ENCODE data around the gene RHD. TPM values are rescaled to one million over a fixed set of nuclear protein-coding genes. Genes with fewer than 3 reads are reported as not detected.
A peak's percentile ranks its signal among the peaks of the same experiment; 100 is the strongest.
"Not testable (repeated sequence)": the region's sequence is repeated elsewhere in the genome, so short reads cannot be mapped to it uniquely, and the experiment has no call there.

RHD gene
- total RNA-seq, 5 donors from 2014 or later (not counting 1 experiment from before 2014, with no cell fraction given) = 0.13 to 0.19 TPM; not detected in 3

GRCh38 chr1:25327864-25328790 lies 55.8 kb downstream of the RHD start:
- H3K27ac Mint-ChIP-seq; H3K36me3 Mint-ChIP-seq; H3K27ac ChIP-seq (ENCODE audit: low read length); H3K4me1 ChIP-seq (ENCODE audit: control insufficient read depth in 1 of 2, extremely low read depth in 1 of 2, insufficient read depth in 2 of 2, low read length in 2 of 2); H3K4me3 Mint-ChIP-seq; H3K9me3 ChIP-seq; H3K36me3 ChIP-seq (ENCODE audit: control insufficient read depth in 2 of 2, extremely low read depth in 1 of 2, insufficient read depth in 1 of 2, low read length in 1 of 2); H3K27me3 ChIP-seq (replicated peaks in 1 of 2; ENCODE audit: control insufficient read depth in 2 of 2, extremely low read depth in 1 of 2, insufficient read depth in 2 of 2, low read length in 1 of 2); DNase-seq; H3K9me3 Mint-ChIP-seq; H3K4me3 ChIP-seq (ENCODE audit: control insufficient read depth in 1 of 2, extremely low read depth in 1 of 2, low read length in 1 of 2); H3K27me3 Mint-ChIP-seq: not testable (repeated sequence)
- WGBS (ENCODE audit: insufficient coverage) = no CpG with 5 or more reads among the region's 17 CpGs
- ATAC-seq (replicated peaks in 1 of 4) = peak; percentile 80 to 87 (median 85)
- peaks cover 15 to 35% (median 23%) of the 10 kb centered on the region in 3 donors for H3K4me1 Mint-ChIP-seq
- ChIA-PET CTCF (interaction anchor here in 1 of 2 donors (0.6 kb wide), 1 partner anchor 42 kb away, joined by 4 read pairs; no protein-coding TSS in a partner anchor), POLR2A (interaction anchor here in 1 of 2 donors (0.6 kb wide), 3 partner anchors 11 to 342 kb away, joined by 3 to 6 read pairs (median 4); no protein-coding TSS in a partner anchor)

- H3K4me3 ChIP-seq (ENCODE audit: control insufficient read depth in 1 of 2, extremely low read depth in 1 of 2, low read length in 1 of 2); H3K27me3 Mint-ChIP-seq; H3K4me3 Mint-ChIP-seq; H3K9me3 ChIP-seq; H3K36me3 ChIP-seq (ENCODE audit: control insufficient read depth in 2 of 2, extremely low read depth in 1 of 2, insufficient read depth in 1 of 2, low read length in 1 of 2); H3K36me3 Mint-ChIP-seq; H3K9me3 Mint-ChIP-seq; H3K27me3 ChIP-seq (replicated peaks in 1 of 2; ENCODE audit: control insufficient read depth in 2 of 2, extremely low read depth in 1 of 2, insufficient read depth in 2 of 2, low read length in 1 of 2); H3K27ac ChIP-seq (ENCODE audit: low read length); H3K4me1 ChIP-seq (ENCODE audit: control insufficient read depth in 1 of 2, extremely low read depth in 1 of 2, insufficient read depth in 2 of 2, low read length in 2 of 2); ATAC-seq (replicated peaks in 1 of 4); DNase-seq: not testable (repeated sequence)
- ChIA-PET CTCF (interaction anchor here in 1 of 2 donors (0.6 kb wide), 1 partner anchor 42 kb away, joined by 4 read pairs; no protein-coding TSS in a partner anchor), POLR2A (interaction anchor here in 1 of 2 donors (0.6 kb wide), 3 partner anchors 10 to 342 kb away, joined by 3 to 6 read pairs (median 4); no protein-coding TSS in a partner anchor)
- H3K27ac Mint-ChIP-seq = peak overlapping the region in 1 of 2 donors; percentile 64
- no CpG with 5 or more reads among the region's 4 CpGs for WGBS (ENCODE audit: insufficient coverage)
- peaks cover 21 to 41% (median 29%) of the 10 kb centered on the region in 3 donors for H3K4me1 Mint-ChIP-seq
These were observed 56.5 kb downstream of the RHD start for GRCh38 chr1:25328791-25329185.

GRCh38 chr1:25329336-25329735 lies 57.0 kb downstream of the RHD start:
- H3K27ac ChIP-seq (ENCODE audit: low read length); H3K9me3 ChIP-seq; H3K4me3 ChIP-seq (ENCODE audit: control insufficient read depth in 1 of 2, extremely low read depth in 1 of 2, low read length in 1 of 2); H3K36me3 ChIP-seq (ENCODE audit: control insufficient read depth in 2 of 2, extremely low read depth in 1 of 2, insufficient read depth in 1 of 2, low read length in 1 of 2); H3K27me3 Mint-ChIP-seq; H3K27me3 ChIP-seq (replicated peaks in 1 of 2; ENCODE audit: control insufficient read depth in 2 of 2, extremely low read depth in 1 of 2, insufficient read depth in 2 of 2, low read length in 1 of 2); H3K36me3 Mint-ChIP-seq; H3K9me3 Mint-ChIP-seq; DNase-seq; ATAC-seq (replicated peaks in 1 of 4); CTCF ChIA-PET; H3K4me1 ChIP-seq (ENCODE audit: control insufficient read depth in 1 of 2, extremely low read depth in 1 of 2, insufficient read depth in 2 of 2, low read length in 2 of 2): not testable (repeated sequence)
- peaks cover 24 to 47% (median 31%) of the 10 kb centered on the region in 3 donors for H3K4me1 Mint-ChIP-seq
- H3K4me3 Mint-ChIP-seq = peak overlapping the region in 2 of 3 donors; percentile 37 to 44
- H3K27ac Mint-ChIP-seq = peak overlapping the region; percentile 79 to 87
- POLR2A ChIA-PET = interaction anchor here in 1 of 2 donors (0.6 kb wide), 1 partner anchor 1993 kb away, joined by 10 read pairs; no protein-coding TSS in a partner anchor
- 92% methylated on average over 2 of the region's 5 CpGs for WGBS (ENCODE audit: insufficient coverage)

- H3K27me3 ChIP-seq (replicated peaks in 1 of 2; ENCODE audit: control insufficient read depth in 2 of 2, extremely low read depth in 1 of 2, insufficient read depth in 2 of 2, low read length in 1 of 2); H3K9me3 ChIP-seq; H3K9me3 Mint-ChIP-seq; H3K4me1 ChIP-seq (ENCODE audit: control insufficient read depth in 1 of 2, extremely low read depth in 1 of 2, insufficient read depth in 2 of 2, low read length in 2 of 2); CTCF ChIA-PET; H3K27ac ChIP-seq (ENCODE audit: low read length); H3K4me3 ChIP-seq (ENCODE audit: control insufficient read depth in 1 of 2, extremely low read depth in 1 of 2, low read length in 1 of 2); H3K36me3 ChIP-seq (ENCODE audit: control insufficient read depth in 2 of 2, extremely low read depth in 1 of 2, insufficient read depth in 1 of 2, low read length in 1 of 2); H3K36me3 Mint-ChIP-seq; H3K27me3 Mint-ChIP-seq: not testable (repeated sequence)
- POLR2A ChIA-PET = interaction anchor here in 1 of 2 donors (0.6 kb wide), 1 partner anchor 1993 kb away, joined by 10 read pairs; no protein-coding TSS in a partner anchor
- peak overlapping the region; percentile 10 to 44 (median 37) for H3K4me3 Mint-ChIP-seq
- peak; percentile 39 to 68 (median 64) for ATAC-seq (replicated peaks in 1 of 4)
- WGBS (ENCODE audit: insufficient coverage) = no CpG with 5 or more reads among the region's 5 CpGs
- H3K27ac Mint-ChIP-seq = peak overlapping the region; percentile 79 to 87
- peaks cover 27 to 51% (median 35%) of the 10 kb centered on the region in 3 donors for H3K4me1 Mint-ChIP-seq
- DNase-seq = peak in 5 of 35 experiments; percentile 3 to 27 (median 24)
These were observed 57.6 kb downstream of the RHD start for GRCh38 chr1:25329950-25330349.

- DNase-seq (peak in 26 of 35 experiments; percentile 5 to 46 (median 17)), ATAC-seq (replicated peaks in 1 of 4) (peak in 3 of 4 experiments; percentile 6 to 21 (median 9))
- H3K4me1 ChIP-seq (ENCODE audit: control insufficient read depth in 1 of 2, extremely low read depth in 1 of 2, insufficient read depth in 2 of 2, low read length in 2 of 2) = peaks cover 12 to 15% of the 10 kb centered on the region in 2 experiments
- H3K9me3 Mint-ChIP-seq; H3K27ac ChIP-seq (ENCODE audit: low read length); H3K27me3 ChIP-seq (replicated peaks in 1 of 2; ENCODE audit: control insufficient read depth in 2 of 2, extremely low read depth in 1 of 2, insufficient read depth in 2 of 2, low read length in 1 of 2); H3K36me3 Mint-ChIP-seq; POLR2A ChIA-PET; CTCF ChIA-PET; H3K27me3 Mint-ChIP-seq; H3K36me3 ChIP-seq (ENCODE audit: control insufficient read depth in 2 of 2, extremely low read depth in 1 of 2, insufficient read depth in 1 of 2, low read length in 1 of 2); H3K9me3 ChIP-seq: not testable (repeated sequence)
- H3K4me1 Mint-ChIP-seq = peaks cover 38 to 54% (median 47%) of the 10 kb centered on the region in 3 donors
- H3K4me3 ChIP-seq (ENCODE audit: control insufficient read depth in 1 of 2, extremely low read depth in 1 of 2, low read length in 1 of 2) = peak overlapping the region; percentile 65 to 77
- peak overlapping the region; percentile 81 to 92 for H3K27ac Mint-ChIP-seq
- H3K4me3 Mint-ChIP-seq = peak overlapping the region; percentile 91 to 99 (median 94)
- WGBS (ENCODE audit: insufficient coverage) = no CpG with 5 or more reads among the region's 29 CpGs
These were observed 64.6 kb downstream of the RHD start for GRCh38 chr1:25336922-25337354.

GRCh38 chr1:25337483-25338187 lies 65.3 kb downstream of the RHD start:
- H3K36me3 ChIP-seq (ENCODE audit: control insufficient read depth in 2 of 2, extremely low read depth in 1 of 2, insufficient read depth in 1 of 2, low read length in 1 of 2); POLR2A ChIA-PET; H3K9me3 ChIP-seq; H3K27me3 Mint-ChIP-seq; CTCF ChIA-PET; H3K27me3 ChIP-seq (replicated peaks in 1 of 2; ENCODE audit: control insufficient read depth in 2 of 2, extremely low read depth in 1 of 2, insufficient read depth in 2 of 2, low read length in 1 of 2); H3K9me3 Mint-ChIP-seq; H3K36me3 Mint-ChIP-seq: not testable (repeated sequence)
- peak overlapping the region; percentile 44 to 96 for H3K4me3 ChIP-seq (ENCODE audit: control insufficient read depth in 1 of 2, extremely low read depth in 1 of 2, low read length in 1 of 2)
- Mint-ChIP-seq H3K4me3 (peak overlapping the region; percentile 92 to 99 (median 94)), H3K4me1 (peaks cover 41 to 55% (median 50%) of the 10 kb centered on the region in 3 donors), H3K27ac (peak overlapping the region; percentile 91 to 92)
- ATAC-seq (replicated peaks in 1 of 4) (peak; percentile 60 to 81 (median 64)), DNase-seq (peak in 20 of 35 experiments; percentile 4 to 66 (median 23))
- WGBS (ENCODE audit: insufficient coverage) = 0% methylated on average over 6 of the region's 39 CpGs
- peaks cover 12 to 15% of the 10 kb centered on the region in 2 experiments for H3K4me1 ChIP-seq (ENCODE audit: control insufficient read depth in 1 of 2, extremely low read depth in 1 of 2, insufficient read depth in 2 of 2, low read length in 2 of 2)
- peak overlapping the region; percentile 88 for H3K27ac ChIP-seq (ENCODE audit: low read length)

All from T-cell (primary cell).